Body of pancreas (tissue), 4 donors: ENCODE data around the gene ING5. TPM values are rescaled to one million over a fixed set of nuclear protein-coding genes. Genes with fewer than 3 reads are reported as not detected.
A peak's percentile ranks its signal among the peaks of the same experiment; 100 is the strongest.

Experiments
- ATAC-seq: fragments of 150-250 bp; one replicate; pipeline ENCODE4 v1.9.1; 2016
- DNase-seq, 4 donors: peaks; one replicate each; pipeline ENCODE4 v3.0.0-alpha.2; 2019
- H3K27ac ChIP-seq, 4 donors: fragments of 200-600 bp; sonication (generic); 1 replicate in 3 of 4; 2 replicates in 1 of 4; pipeline versions ENCODE4 v1.5.1 to v1.6.1; 2016 to 2019; ENCODE audit warnings: mild to moderate bottlenecking in 1 of 4, mixed read lengths in 1 of 4, moderate library complexity in 1 of 4
- H3K27me3 ChIP-seq, 2 donors: fragments of 200-600 bp; sonication (generic); one replicate each; pipeline ENCODE4 v1.6.0; 2016; ENCODE audit warnings: mild to moderate bottlenecking in 1 of 2
- H3K36me3 ChIP-seq, 2 donors: fragments of 200-600 bp; sonication (generic); replicated peaks in 1 of 2; 2 replicates each; pipeline ENCODE4 v1.5.1; 2016; ENCODE audit warnings: low read depth in 2 of 2; ENCODE audit not compliant: insufficient read depth in 1 of 2
- H3K4me1 ChIP-seq: fragments of 200-600 bp; sonication (generic); one replicate; pipeline ENCODE4 v1.6.0; 2016
- H3K4me3 ChIP-seq, 2 donors: fragments of 200-600 bp; sonication (generic); 1 replicate in 1 of 2; 2 replicates in 1 of 2; pipeline ENCODE4 v1.5.1; 2016 to 2019
- H3K9me3 ChIP-seq, 3 donors: fragments of 200-600 bp; sonication (generic); 1 replicate in 2 of 3; 2 replicates in 1 of 3; pipeline ENCODE4 v1.5.1; 2016
- POLR2A ChIP-seq, 3 donors: fragments of 450-650 bp; IDR thresholded peaks; one replicate each; pipeline ENCODE4 v1.6.1; 2016; ENCODE audit warnings: antibody characterized with exemption in 3 of 3, mild to moderate bottlenecking in 2 of 3
- WGBS, 2 donors: methylation state at CpG; one replicate each; pipeline ENCODE4 v1.1.5; 2017; 5-methylcytosine and 5-hydroxymethylcytosine counted together
- intact Hi-C: fragments of 100-400 bp; cut with DNase I; formaldehyde crosslinking; loops from one replicate; pipeline ENCODE4 v1.15.1; 2023
- total RNA-seq, 2 donors: library from RNA; depleted of rRNA; stranded (reverse); fragments of >200 nt; gene quantifications; one replicate each; pipeline ENCODE4 v1.1.0, GENCODE V29; 2016
- TF ChIP-seq, protein P1 (sequence below), 7 experiments: fragments of 450-650 bp in 4 of 7; fragments of 200-600 bp in 3 of 7; sonication (generic) in 3 of 7; IDR thresholded peaks; one replicate each; pipeline ENCODE4 v1.5.1; 2016 to 2019; ENCODE audit warnings: antibody characterized with exemption in 7 of 7

Gene ING5
- total RNA-seq, 2 donors from 2014 or later = 28.5 to 89.0 TPM

DNA sequence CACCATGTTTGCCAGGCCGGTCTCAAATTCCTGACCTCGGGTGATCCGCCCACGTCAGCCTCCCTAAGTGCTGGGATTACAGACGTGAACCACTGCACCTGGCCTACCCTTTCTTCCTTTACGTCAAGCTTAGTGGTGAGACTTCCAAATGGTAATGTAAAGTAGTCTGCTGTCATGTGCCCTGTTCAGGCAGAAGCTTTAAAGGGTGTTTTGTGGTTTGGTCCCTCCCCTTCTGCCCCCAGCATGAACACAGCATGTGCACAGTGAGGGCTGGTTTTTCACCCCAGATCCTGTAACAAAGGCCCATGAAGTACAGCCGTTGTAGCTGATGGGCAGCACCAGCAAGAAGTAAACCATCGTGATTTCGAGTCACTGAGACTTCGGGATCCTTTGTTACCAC is 12.5 kb upstream of the ING5 start:
- H3K4me1 ChIP-seq = peaks cover 23% of the 10 kb centered on the region
- no peak overlapping the region for H3K27ac ChIP-seq
- 71 to 73% methylated on average over 10 of the region's 10 CpGs for WGBS, 2 donors
- ATAC-seq (no peak), DNase-seq (no peak)
- H3K27me3 ChIP-seq = no peaks in the 10 kb centered on the region
- no peak for TF ChIP-seq POLR2A (IDR thresholded peaks at IDR 0.05)
- TF ChIP-seq, protein P1, sequence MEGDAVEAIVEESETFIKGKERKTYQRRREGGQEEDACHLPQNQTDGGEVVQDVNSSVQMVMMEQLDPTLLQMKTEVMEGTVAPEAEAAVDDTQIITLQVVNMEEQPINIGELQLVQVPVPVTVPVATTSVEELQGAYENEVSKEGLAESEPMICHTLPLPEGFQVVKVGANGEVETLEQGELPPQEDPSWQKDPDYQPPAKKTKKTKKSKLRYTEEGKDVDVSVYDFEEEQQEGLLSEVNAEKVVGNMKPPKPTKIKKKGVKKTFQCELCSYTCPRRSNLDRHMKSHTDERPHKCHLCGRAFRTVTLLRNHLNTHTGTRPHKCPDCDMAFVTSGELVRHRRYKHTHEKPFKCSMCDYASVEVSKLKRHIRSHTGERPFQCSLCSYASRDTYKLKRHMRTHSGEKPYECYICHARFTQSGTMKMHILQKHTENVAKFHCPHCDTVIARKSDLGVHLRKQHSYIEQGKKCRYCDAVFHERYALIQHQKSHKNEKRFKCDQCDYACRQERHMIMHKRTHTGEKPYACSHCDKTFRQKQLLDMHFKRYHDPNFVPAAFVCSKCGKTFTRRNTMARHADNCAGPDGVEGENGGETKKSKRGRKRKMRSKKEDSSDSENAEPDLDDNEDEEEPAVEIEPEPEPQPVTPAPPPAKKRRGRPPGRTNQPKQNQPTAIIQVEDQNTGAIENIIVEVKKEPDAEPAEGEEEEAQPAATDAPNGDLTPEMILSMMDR (IDR thresholded peaks at IDR 0.05) = no peak
- intact Hi-C loops = no loop called here
- no peaks in the 10 kb centered on the region for H3K9me3 ChIP-seq
- peaks cover 0 to 1% of the 10 kb centered on the region in 2 donors for H3K36me3 ChIP-seq
- H3K4me3 ChIP-seq = no peak overlapping the region

DNA sequence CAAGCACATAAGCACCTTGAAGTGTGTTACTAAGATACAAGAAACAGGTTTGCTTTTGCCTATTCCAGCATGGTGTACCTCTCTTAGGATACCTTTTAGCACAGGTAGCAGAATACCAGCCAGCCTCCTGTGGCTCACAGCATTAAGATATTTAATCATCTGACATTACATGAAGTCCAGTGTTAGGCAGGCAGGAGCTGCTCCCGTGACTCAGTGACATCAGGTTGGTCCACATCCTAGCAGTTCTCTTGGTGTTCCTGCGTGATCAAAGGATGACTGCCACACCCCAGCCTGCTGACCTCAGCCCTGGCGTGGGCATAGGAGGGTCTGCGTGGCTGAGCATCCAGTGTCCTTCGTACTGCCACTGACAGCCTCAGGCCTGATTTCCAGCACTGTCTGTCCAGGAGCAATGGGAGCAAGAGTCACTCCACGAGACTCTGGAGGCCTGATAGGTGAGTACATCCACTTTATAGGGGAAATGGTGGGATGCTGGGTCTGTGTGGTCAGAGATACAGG is 11.6 kb upstream of the ING5 start:
- Histone ChIP-seq H3K4me1 (peaks cover 23% of the 10 kb centered on the region), H3K4me3 (no peak overlapping the region), H3K36me3 (peaks cover 0 to 1% of the 10 kb centered on the region in 2 donors), H3K27ac (no peak overlapping the region), H3K27me3 (no peaks in the 10 kb centered on the region), H3K9me3 (no peaks in the 10 kb centered on the region)
- TF ChIP-seq POLR2A (IDR thresholded peaks at IDR 0.05) = no peak
- TF ChIP-seq, protein P1 (IDR thresholded peaks at IDR 0.05) = no peak
- 67 to 87% methylated on average over 2 to 6 of the region's 6 CpGs for WGBS, 2 donors
- intact Hi-C loops = no loop called here
- ATAC-seq (no peak), DNase-seq (no peak)

DNA sequence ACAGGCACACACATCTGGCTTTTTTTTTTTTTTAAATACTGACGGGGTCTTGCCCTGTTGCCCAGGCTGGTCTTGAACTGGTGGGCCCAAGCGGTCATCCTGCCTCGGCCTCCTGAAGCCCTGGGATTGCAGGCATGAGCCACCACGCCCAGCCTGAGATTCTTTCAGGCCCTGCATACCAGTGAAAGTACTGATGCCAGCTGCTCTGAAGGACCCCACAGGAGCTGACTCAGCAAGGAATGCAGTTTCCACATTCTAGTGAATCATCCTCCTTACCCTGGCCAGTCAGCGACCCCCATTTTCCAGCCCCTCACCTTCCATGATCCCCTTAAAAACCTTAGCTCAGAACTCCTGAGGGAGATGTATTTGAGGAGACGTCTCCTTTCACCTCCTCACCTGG is 9.4 kb upstream of the ING5 start:
- DNase-seq (no peak), ATAC-seq (no peak)
- H3K27me3 ChIP-seq = no peaks in the 10 kb centered on the region
- no peak for TF ChIP-seq POLR2A (IDR thresholded peaks at IDR 0.05)
- TF ChIP-seq, protein P1 (IDR thresholded peaks at IDR 0.05) = no peak
- WGBS, 2 donors = 92 to 93% methylated on average over 6 of the region's 6 CpGs
- H3K4me1 ChIP-seq = peaks cover 15% of the 10 kb centered on the region
- H3K4me3 ChIP-seq = no peak overlapping the region
- intact Hi-C loops = no loop called here
- no peaks in the 10 kb centered on the region for H3K9me3 ChIP-seq
- H3K36me3 ChIP-seq = peaks cover 0 to 1% of the 10 kb centered on the region in 2 donors
- H3K27ac ChIP-seq = no peak overlapping the region

DNA sequence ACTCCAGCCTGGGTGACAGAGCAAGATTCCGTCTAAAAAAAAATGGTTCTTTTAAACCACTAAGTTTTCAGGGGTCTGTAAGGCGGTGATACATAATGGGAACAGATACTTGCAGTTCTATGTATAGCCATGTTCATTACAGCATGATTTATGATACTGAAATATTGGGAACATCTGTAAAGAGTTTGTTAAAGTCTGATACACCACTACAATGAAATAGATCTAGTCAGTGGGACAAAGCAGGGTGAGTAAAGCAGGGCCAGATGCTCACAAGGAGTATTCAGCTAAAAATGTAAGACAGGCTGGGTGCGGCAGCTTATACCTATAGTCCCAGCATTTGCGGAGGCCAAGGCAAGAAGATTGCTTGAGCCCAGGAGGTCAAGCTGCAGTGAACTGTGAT is 6.2 kb upstream of the ING5 start:
- intact Hi-C loops = no loop called here
- Histone ChIP-seq H3K27ac (no peak overlapping the region), H3K36me3 (no peaks in the 10 kb centered on the region), H3K27me3 (no peaks in the 10 kb centered on the region), H3K4me1 (peaks cover 5% of the 10 kb centered on the region), H3K9me3 (no peaks in the 10 kb centered on the region), H3K4me3 (no peak overlapping the region)
- TF ChIP-seq, protein P1 (IDR thresholded peaks at IDR 0.05) = no peak
- no peak for TF ChIP-seq POLR2A (IDR thresholded peaks at IDR 0.05)
- WGBS, 2 donors = 96 to 99% methylated on average over 4 of the region's 4 CpGs
- DNase-seq = no peak
- ATAC-seq = no peak

DNA sequence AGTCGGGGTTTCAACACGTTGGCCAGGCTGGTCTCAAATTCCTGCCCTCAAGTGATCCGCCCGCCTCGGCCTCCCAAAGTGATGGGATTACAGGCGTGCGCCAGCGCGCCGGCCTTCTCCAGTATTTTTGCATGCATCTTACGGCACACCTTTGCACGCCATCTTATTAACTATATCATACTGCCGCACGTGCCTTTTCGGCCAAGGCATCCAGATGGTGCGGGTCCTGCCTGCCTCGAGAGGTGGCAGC is 765 bp upstream of the ING5 start:
- peak overlapping the region; percentile 86 to 100 (median 98) for H3K27ac ChIP-seq
- DNase-seq = no peak
- intact Hi-C loops = no loop called here
- no peak for ATAC-seq
- H3K27me3 ChIP-seq = no peaks in the 10 kb centered on the region
- TF ChIP-seq, protein P1 (IDR thresholded peaks at IDR 0.05) = peak in 5 of 7 experiments; percentile 22 to 67 (median 47)
- TF ChIP-seq POLR2A (IDR thresholded peaks at IDR 0.05) = no peak
- peak overlapping the region; percentile 47 to 49 for H3K4me3 ChIP-seq
- H3K4me1 ChIP-seq = peaks cover 21% of the 10 kb centered on the region
- H3K36me3 ChIP-seq = peaks cover 0 to 6% of the 10 kb centered on the region in 2 donors
- WGBS, 2 donors = 1 to 3% methylated on average over 17 of the region's 17 CpGs
- no peaks in the 10 kb centered on the region for H3K9me3 ChIP-seq
